Activated naive CD4-positive, alpha-beta T cell treated with anti-CD3 and anti-CD28 coated beads for 36 hours (primary cell): ENCODE measurements around the gene DNM1. TPM values are rescaled to one million over a fixed set of nuclear protein-coding genes. Genes with fewer than 3 reads are reported as not detected.

ENCODE experiments used
- CTCF ChIA-PET: fragments of 350-600 bp; sonication (Branson Sonifier 250); formaldehyde crosslinking; loops from one replicate; lab custom pipeline; 2021; ENCODE audit warnings: antibody characterized with exemption; lab: Charles Lee
- DNase-seq: peaks from one replicate; pipeline ENCODE4 v3.0.0-alpha.2; 2020
- H3K27ac Mint-ChIP-seq: one replicate; pipeline ENCODE4 v1.8.0; 2021; ENCODE audit warnings: mild to moderate bottlenecking, mixed read lengths
- H3K27me3 Mint-ChIP-seq: one replicate; pipeline ENCODE4 v1.8.0; 2021; ENCODE audit warnings: low read depth, mixed read lengths
- H3K36me3 Mint-ChIP-seq: one replicate; pipeline ENCODE4 v1.8.0; 2021; ENCODE audit warnings: low read depth, mixed read lengths
- H3K4me1 Mint-ChIP-seq: one replicate; pipeline ENCODE4 v1.8.0; 2021; ENCODE audit warnings: low read depth, mixed read lengths
- H3K4me3 Mint-ChIP-seq: one replicate; pipeline ENCODE4 v1.8.0; 2021; ENCODE audit warnings: mild to moderate bottlenecking, moderate library complexity, mixed read lengths
- H3K9me3 Mint-ChIP-seq: one replicate; pipeline ENCODE4 v1.8.0; 2021; ENCODE audit warnings: mixed read lengths
- intact Hi-C: fragments of 100-400 bp; cut with micrococcal nuclease; formaldehyde crosslinking; loops from one replicate; pipeline ENCODE4 v1.15.1; 2023
- total RNA-seq, 2 experiments: library from RNA; stranded (reverse); gene quantifications; one replicate each; pipeline ENCODE4 v1.2.3, GENCODE V29; 2021

DNM1 gene
- total RNA-seq, 2 experiments from 2014 or later = 0.07 to 0.77 TPM

- H3K4me3 Mint-ChIP-seq = no peak overlapping the region
Measured at GRCh38 chr9:128211186-128211980, 8.2 kb downstream of the DNM1 start.

GRCh38 chr9:128211981-128212281, 8.8 kb downstream of the DNM1 start:
- Mint-ChIP-seq H3K36me3 (no peaks in the 10 kb centered on the region), H3K4me3 (no peak overlapping the region), H3K27me3 (peaks cover 3% of the 10 kb centered on the region), H3K4me1 (no peaks in the 10 kb centered on the region), H3K27ac (no peak overlapping the region), H3K9me3 (no peaks in the 10 kb centered on the region)
- CTCF ChIA-PET = interaction anchor here (0.6 to 1.0 kb wide), 2 partner anchors 94 to 129 kb away, joined by 3 read pairs; no protein-coding TSS in a partner anchor
- intact Hi-C loops = no loop called here
- DNase-seq = no peak

More at GRCh38 chr9:128211186-128211980, 8.2 kb downstream of the DNM1 start:
- intact Hi-C loops = no loop called here
- Mint-ChIP-seq H3K27ac (no peak overlapping the region), H3K27me3 (peaks cover 3% of the 10 kb centered on the region), H3K36me3 (no peaks in the 10 kb centered on the region), H3K9me3 (no peaks in the 10 kb centered on the region), H3K4me1 (no peaks in the 10 kb centered on the region)
- CTCF ChIA-PET = interaction anchor here (0.6 to 1.0 kb wide), 2 partner anchors 93 to 130 kb away, joined by 3 read pairs; no protein-coding TSS in a partner anchor
- no peak for DNase-seq

GRCh38 chr9:128213746-128214497, 10.7 kb downstream of the DNM1 start:
- CTCF ChIA-PET = no interaction called here
- intact Hi-C loops = no loop called here
- peaks cover 3% of the 10 kb centered on the region for H3K27me3 Mint-ChIP-seq
- H3K4me3 Mint-ChIP-seq = no peak overlapping the region
- DNase-seq = no peak
- H3K27ac Mint-ChIP-seq = no peak overlapping the region
- peaks cover 11% of the 10 kb centered on the region for H3K4me1 Mint-ChIP-seq
- H3K9me3 Mint-ChIP-seq = no peaks in the 10 kb centered on the region
- H3K36me3 Mint-ChIP-seq = no peaks in the 10 kb centered on the region

- H3K4me3 Mint-ChIP-seq = no peak overlapping the region
- H3K27ac Mint-ChIP-seq = no peak overlapping the region
- CTCF ChIA-PET = interaction anchor here (0.6 kb wide), 1 partner anchor 14 kb away, joined by 3 read pairs; no protein-coding TSS in a partner anchor
- H3K9me3 Mint-ChIP-seq = no peaks in the 10 kb centered on the region
- no peak for DNase-seq
- peaks cover 13% of the 10 kb centered on the region for H3K4me1 Mint-ChIP-seq
- H3K36me3 Mint-ChIP-seq = no peaks in the 10 kb centered on the region
- intact Hi-C loops = no loop called here
- peaks cover 3% of the 10 kb centered on the region for H3K27me3 Mint-ChIP-seq
Measured at GRCh38 chr9:128214571-128215490, 11.7 kb downstream of the DNM1 start.

GRCh38 chr9:128215491-128216409, 12.6 kb downstream of the DNM1 start:
- Mint-ChIP-seq H3K36me3 (no peaks in the 10 kb centered on the region), H3K27me3 (peaks cover 3% of the 10 kb centered on the region), H3K9me3 (no peaks in the 10 kb centered on the region), H3K27ac (no peak overlapping the region), H3K4me1 (peaks cover 13% of the 10 kb centered on the region), H3K4me3 (no peak overlapping the region)
- intact Hi-C loops = no loop called here
- CTCF ChIA-PET = interaction anchor here (0.6 to 1.7 kb wide), 2 partner anchors 17 to 21 kb away, joined by 4 to 7 read pairs; no protein-coding TSS in a partner anchor
- no peak for DNase-seq

GRCh38 chr9:128216781-128217553, 13.8 kb downstream of the DNM1 start:
- H3K36me3 Mint-ChIP-seq = no peaks in the 10 kb centered on the region
- peaks cover 3% of the 10 kb centered on the region for H3K27me3 Mint-ChIP-seq
- H3K4me3 Mint-ChIP-seq = no peak overlapping the region
- CTCF ChIA-PET = interaction anchor here (1.7 kb wide), 1 partner anchor 18 kb away, joined by 4 read pairs; no protein-coding TSS in a partner anchor
- no peaks in the 10 kb centered on the region for H3K9me3 Mint-ChIP-seq
- intact Hi-C loops = no loop called here
- peaks cover 13% of the 10 kb centered on the region for H3K4me1 Mint-ChIP-seq
- no peak overlapping the region for H3K27ac Mint-ChIP-seq
- DNase-seq = no peak

GRCh38 chr9:128218172-128218517, 15.0 kb downstream of the DNM1 start:
- DNase-seq = no peak
- H3K36me3 Mint-ChIP-seq = no peaks in the 10 kb centered on the region
- H3K9me3 Mint-ChIP-seq = no peaks in the 10 kb centered on the region
- intact Hi-C loops = loop anchor here (1.0 to 2.0 kb wide), 3 partner anchors 25 to 58 kb away; partner anchors contain the start of gene BBLN
- H3K27ac Mint-ChIP-seq = no peak overlapping the region
- peaks cover 13% of the 10 kb centered on the region for H3K4me1 Mint-ChIP-seq
- H3K27me3 Mint-ChIP-seq = no peaks in the 10 kb centered on the region
- CTCF ChIA-PET = interaction anchor here (1.2 kb wide), 1 partner anchor 27 kb away, joined by 3 read pairs; no protein-coding TSS in a partner anchor
- peak overlapping the region; percentile 77 for H3K4me3 Mint-ChIP-seq

GRCh38 chr9:128218518-128219389, 15.6 kb downstream of the DNM1 start:
- H3K27me3 Mint-ChIP-seq = no peaks in the 10 kb centered on the region
- no peaks in the 10 kb centered on the region for H3K9me3 Mint-ChIP-seq
- H3K36me3 Mint-ChIP-seq = no peaks in the 10 kb centered on the region
- CTCF ChIA-PET = interaction anchor here (1.2 kb wide), 1 partner anchor 28 kb away, joined by 3 read pairs; no protein-coding TSS in a partner anchor
- H3K27ac Mint-ChIP-seq = no peak overlapping the region
- intact Hi-C loops = loop anchor here (1.0 to 2.0 kb wide), 3 partner anchors 26 to 58 kb away; partner anchors contain the start of gene BBLN
- peak; percentile 99 for DNase-seq
- H3K4me3 Mint-ChIP-seq = peak overlapping the region; percentile 77
- H3K4me1 Mint-ChIP-seq = peaks cover 13% of the 10 kb centered on the region

GRCh38 chr9:128219831-128220230, 16.7 kb downstream of the DNM1 start:
- H3K27me3 Mint-ChIP-seq = no peaks in the 10 kb centered on the region
- no peaks in the 10 kb centered on the region for H3K36me3 Mint-ChIP-seq
- H3K4me1 Mint-ChIP-seq = peaks cover 13% of the 10 kb centered on the region
- no peak overlapping the region for H3K27ac Mint-ChIP-seq
- intact Hi-C loops = loop anchor here (2.0 kb wide), 1 partner anchor 27 kb away; no protein-coding TSS in a partner anchor
- no peak overlapping the region for H3K4me3 Mint-ChIP-seq
- DNase-seq = no peak
- CTCF ChIA-PET = interaction anchor here (1.1 kb wide), 1 partner anchor 16 kb away, joined by 3 read pairs; the partner anchor contains the start of gene DNM1
- no peaks in the 10 kb centered on the region for H3K9me3 Mint-ChIP-seq

GRCh38 chr9:128222026-128222425, 18.8 kb downstream of the DNM1 start:
- H3K4me1 Mint-ChIP-seq = peaks cover 13% of the 10 kb centered on the region
- H3K4me3 Mint-ChIP-seq = no peak overlapping the region
- no peaks in the 10 kb centered on the region for H3K27me3 Mint-ChIP-seq
- H3K9me3 Mint-ChIP-seq = no peaks in the 10 kb centered on the region
- no peak overlapping the region for H3K27ac Mint-ChIP-seq
- CTCF ChIA-PET = no interaction called here
- H3K36me3 Mint-ChIP-seq = no peaks in the 10 kb centered on the region
- intact Hi-C loops = no loop called here
- no peak for DNase-seq
